Measurements from ENCODE around the gene PAFAH2. TPM values are rescaled to one million over a fixed set of nuclear protein-coding genes. Genes with fewer than 3 reads are reported as not detected.
A peak's percentile ranks its signal among the peaks of the same experiment; 100 is the strongest.
"Not testable (repeated sequence)": the region's sequence is repeated elsewhere in the genome, so short reads cannot be mapped to it uniquely, and the experiment has no call there.

Gene PAFAH2
- total RNA-seq, 1 experiment from 2014 or later = 7.9 TPM

- Histone ChIP-seq H3K27me3 (replicated peaks) (no peaks in the 10 kb centered on the region), H3K4me1 (replicated peaks) (no peaks in the 10 kb centered on the region), H3K9me3 (replicated peaks) (no peaks in the 10 kb centered on the region), H3K36me3 (peaks cover 9% of the 10 kb centered on the region), H3K4me3 (no peak overlapping the region), H3K27ac (no peak overlapping the region)
- no peak for DNase-seq (ENCODE audit: low read depth in 1 of 2, low spot score in 2 of 2)
These were observed 26.1 kb downstream of the PAFAH2 start for GRCh38 chr1:25971811-25972180.

- Histone ChIP-seq H3K36me3 (peaks cover 10% of the 10 kb centered on the region), H3K4me1 (replicated peaks) (no peaks in the 10 kb centered on the region), H3K27ac (no peak overlapping the region), H3K4me3 (no peak overlapping the region), H3K27me3 (replicated peaks) (no peaks in the 10 kb centered on the region), H3K9me3 (replicated peaks) (no peaks in the 10 kb centered on the region)
- DNase-seq (ENCODE audit: low read depth in 1 of 2, low spot score in 2 of 2) = no peak
These were observed 26.6 kb downstream of the PAFAH2 start for GRCh38 chr1:25971066-25971810.

- Histone ChIP-seq H3K4me3 (no peak overlapping the region), H3K9me3 (replicated peaks) (no peaks in the 10 kb centered on the region), H3K27ac (no peak overlapping the region), H3K36me3 (peaks cover 5% of the 10 kb centered on the region), H3K27me3 (replicated peaks) (no peaks in the 10 kb centered on the region), H3K4me1 (replicated peaks) (no peaks in the 10 kb centered on the region)
- no peak for DNase-seq (ENCODE audit: low read depth in 1 of 2, low spot score in 2 of 2)
These were observed 30.6 kb downstream of the PAFAH2 start for GRCh38 chr1:25967308-25967707.

GRCh38 chr1:25959611-25960010, 38.3 kb downstream of the PAFAH2 start:
- Histone ChIP-seq H3K27me3 (replicated peaks) (no peaks in the 10 kb centered on the region), H3K27ac (no peak overlapping the region), H3K9me3 (replicated peaks) (no peaks in the 10 kb centered on the region), H3K4me1 (replicated peaks) (peaks cover 12% of the 10 kb centered on the region), H3K4me3 (no peak overlapping the region), H3K36me3 (peaks cover 24% of the 10 kb centered on the region)
- DNase-seq (ENCODE audit: low read depth in 1 of 2, low spot score in 2 of 2) = no peak

GRCh38 chr1:25958465-25958864, 39.4 kb downstream of the PAFAH2 start:
- Histone ChIP-seq H3K9me3 (replicated peaks) (no peaks in the 10 kb centered on the region), H3K4me3 (no peak overlapping the region)

GRCh38 chr1:25955553-25955952, 42.3 kb downstream of the PAFAH2 start:
- Histone ChIP-seq H3K27me3 (replicated peaks) (no peaks in the 10 kb centered on the region), H3K4me1 (replicated peaks) (peaks cover 12% of the 10 kb centered on the region), H3K36me3 (peaks cover 8% of the 10 kb centered on the region; the same call in 1 of the 2 replicates), H3K4me3 (no peak overlapping the region), H3K9me3 (replicated peaks) (no peaks in the 10 kb centered on the region), H3K27ac (no peak overlapping the region)
- DNase-seq (ENCODE audit: low read depth in 1 of 2, low spot score in 2 of 2) = no peak

More at GRCh38 chr1:25958465-25958864, 39.4 kb downstream of the PAFAH2 start:
- Histone ChIP-seq H3K27me3 (replicated peaks) (no peaks in the 10 kb centered on the region), H3K4me1 (replicated peaks) (peaks cover 12% of the 10 kb centered on the region), H3K36me3 (peaks cover 24% of the 10 kb centered on the region), H3K27ac (peak overlapping the region; percentile 12; the same call in 1 of the 2 replicates)
- DNase-seq (ENCODE audit: low read depth in 1 of 2, low spot score in 2 of 2) = peak; percentile 46 to 69

- Histone ChIP-seq H3K4me3 (no peak overlapping the region), H3K27me3 (replicated peaks) (no peaks in the 10 kb centered on the region), H3K9me3 (replicated peaks) (no peaks in the 10 kb centered on the region), H3K4me1 (replicated peaks) (peaks cover 12% of the 10 kb centered on the region), H3K36me3 (no peaks in the 10 kb centered on the region), H3K27ac (no peak overlapping the region)
- no peak for DNase-seq (ENCODE audit: low read depth in 1 of 2, low spot score in 2 of 2)
These were observed 43.5 kb downstream of the PAFAH2 start for GRCh38 chr1:25954282-25954938.

GRCh38 chr1:25952841-25953401, 44.9 kb downstream of the PAFAH2 start:
- Histone ChIP-seq H3K9me3 (replicated peaks) (no peaks in the 10 kb centered on the region), H3K27me3 (replicated peaks) (no peaks in the 10 kb centered on the region), H3K4me3 (no peak overlapping the region), H3K36me3 (no peaks in the 10 kb centered on the region), H3K27ac (no peak overlapping the region), H3K4me1 (replicated peaks) (peaks cover 3% of the 10 kb centered on the region)
- no peak for DNase-seq (ENCODE audit: low read depth in 1 of 2, low spot score in 2 of 2)

- Histone ChIP-seq H3K27ac (no peak overlapping the region), H3K4me3 (no peak overlapping the region), H3K9me3 (replicated peaks) (no peaks in the 10 kb centered on the region; the same call in 1 of the 2 replicates), H3K4me1 (replicated peaks) (no peaks in the 10 kb centered on the region), H3K36me3 (no peaks in the 10 kb centered on the region), H3K27me3 (replicated peaks) (no peaks in the 10 kb centered on the region)
- DNase-seq (ENCODE audit: low read depth in 1 of 2, low spot score in 2 of 2) = no peak
These were observed 49.2 kb downstream of the PAFAH2 start for GRCh38 chr1:25948641-25949040.

- Histone ChIP-seq H3K4me1 (replicated peaks) (no peaks in the 10 kb centered on the region), H3K36me3 (no peaks in the 10 kb centered on the region), H3K9me3 (replicated peaks) (peaks cover 3% of the 10 kb centered on the region; the same call in 1 of the 2 replicates), H3K27me3 (replicated peaks) (no peaks in the 10 kb centered on the region), H3K4me3 (no peak overlapping the region), H3K27ac (no peak overlapping the region)
- no peak for DNase-seq (ENCODE audit: low read depth in 1 of 2, low spot score in 2 of 2)
These were observed 50.8 kb downstream of the PAFAH2 start for GRCh38 chr1:25947027-25947426.

- no peak for DNase-seq (ENCODE audit: low read depth in 1 of 2, low spot score in 2 of 2)
- Histone ChIP-seq H3K27me3 (replicated peaks) (no peaks in the 10 kb centered on the region), H3K4me1 (replicated peaks) (no peaks in the 10 kb centered on the region), H3K27ac (no peak overlapping the region), H3K4me3 (no peak overlapping the region), H3K36me3 (no peaks in the 10 kb centered on the region), H3K9me3 (replicated peaks) (peaks cover 3% of the 10 kb centered on the region; the same call in 1 of the 2 replicates)
These were observed 52.1 kb downstream of the PAFAH2 start for GRCh38 chr1:25945761-25946160.

- Histone ChIP-seq H3K9me3 (replicated peaks) (peaks cover 3% of the 10 kb centered on the region; the same call in 1 of the 2 replicates), H3K27me3 (replicated peaks) (no peaks in the 10 kb centered on the region), H3K36me3 (no peaks in the 10 kb centered on the region), H3K4me3 (no peak overlapping the region), H3K27ac (no peak overlapping the region), H3K4me1 (replicated peaks) (no peaks in the 10 kb centered on the region)
- DNase-seq (ENCODE audit: low read depth in 1 of 2, low spot score in 2 of 2) = no peak
These were observed 52.9 kb downstream of the PAFAH2 start for GRCh38 chr1:25944986-25945385.

- not testable (repeated sequence) for H3K4me1 ChIP-seq (replicated peaks); H3K4me3 ChIP-seq; DNase-seq (ENCODE audit: low read depth in 1 of 2, low spot score in 2 of 2); H3K9me3 ChIP-seq (replicated peaks); H3K27me3 ChIP-seq (replicated peaks); H3K27ac ChIP-seq; H3K36me3 ChIP-seq
These were observed 54.4 kb downstream of the PAFAH2 start for GRCh38 chr1:25943511-25943910.

GRCh38 chr1:25936947-25937346, 60.9 kb downstream of the PAFAH2 start:
- Histone ChIP-seq H3K4me1 (replicated peaks) (no peaks in the 10 kb centered on the region), H3K27ac (no peak overlapping the region), H3K27me3 (replicated peaks) (no peaks in the 10 kb centered on the region), H3K36me3 (no peaks in the 10 kb centered on the region), H3K9me3 (replicated peaks) (no peaks in the 10 kb centered on the region; the same call in 1 of the 2 replicates), H3K4me3 (no peak overlapping the region)
- no peak for DNase-seq (ENCODE audit: low read depth in 1 of 2, low spot score in 2 of 2)
